ENCODE data around the gene NSMF.

DNA sequence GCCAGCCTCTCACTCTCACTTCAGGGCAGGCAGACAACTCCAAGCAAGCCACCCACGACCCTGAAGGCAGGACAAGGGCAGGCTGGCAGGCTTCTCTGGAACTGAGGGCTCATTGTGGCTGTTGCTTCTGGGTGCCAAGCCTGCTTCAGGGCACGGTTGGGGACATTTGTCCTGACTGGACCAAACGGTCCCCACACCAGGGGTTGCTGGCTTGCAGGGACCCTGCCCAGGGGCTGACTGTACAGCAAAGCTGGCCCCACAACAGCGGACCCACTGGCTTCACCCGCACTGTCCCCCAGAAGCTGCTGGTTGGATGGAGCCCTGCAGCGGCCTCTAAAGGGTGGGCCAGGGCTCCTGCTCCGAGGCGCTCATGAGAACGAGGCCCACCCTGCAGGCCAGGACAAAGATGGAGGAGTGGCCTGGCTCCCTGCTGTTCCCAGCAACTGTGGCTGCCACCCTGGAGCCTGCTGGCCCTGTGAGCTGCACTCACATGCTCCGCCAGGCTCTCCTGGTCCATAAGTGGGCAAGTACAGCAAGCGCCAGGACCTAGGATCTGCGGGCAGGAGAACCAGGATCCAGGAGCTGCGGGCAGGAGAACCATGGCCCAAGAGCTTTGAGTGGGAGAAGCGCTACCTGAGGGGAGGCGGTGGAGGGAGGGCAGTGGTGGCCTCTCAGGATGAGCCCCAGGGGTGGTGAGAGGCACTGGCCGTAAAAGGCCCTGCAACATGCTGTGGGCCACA lies 34.4 kb upstream of the NSMF start:
- TF ChIP-seq, protein P1, sequence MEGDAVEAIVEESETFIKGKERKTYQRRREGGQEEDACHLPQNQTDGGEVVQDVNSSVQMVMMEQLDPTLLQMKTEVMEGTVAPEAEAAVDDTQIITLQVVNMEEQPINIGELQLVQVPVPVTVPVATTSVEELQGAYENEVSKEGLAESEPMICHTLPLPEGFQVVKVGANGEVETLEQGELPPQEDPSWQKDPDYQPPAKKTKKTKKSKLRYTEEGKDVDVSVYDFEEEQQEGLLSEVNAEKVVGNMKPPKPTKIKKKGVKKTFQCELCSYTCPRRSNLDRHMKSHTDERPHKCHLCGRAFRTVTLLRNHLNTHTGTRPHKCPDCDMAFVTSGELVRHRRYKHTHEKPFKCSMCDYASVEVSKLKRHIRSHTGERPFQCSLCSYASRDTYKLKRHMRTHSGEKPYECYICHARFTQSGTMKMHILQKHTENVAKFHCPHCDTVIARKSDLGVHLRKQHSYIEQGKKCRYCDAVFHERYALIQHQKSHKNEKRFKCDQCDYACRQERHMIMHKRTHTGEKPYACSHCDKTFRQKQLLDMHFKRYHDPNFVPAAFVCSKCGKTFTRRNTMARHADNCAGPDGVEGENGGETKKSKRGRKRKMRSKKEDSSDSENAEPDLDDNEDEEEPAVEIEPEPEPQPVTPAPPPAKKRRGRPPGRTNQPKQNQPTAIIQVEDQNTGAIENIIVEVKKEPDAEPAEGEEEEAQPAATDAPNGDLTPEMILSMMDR (conservative IDR thresholded peaks at IDR 0.05; ENCODE audit: low read depth, low read length), result no peak
- no peak for TF ChIP-seq EZH2 (IDR thresholded peaks at IDR 0.05; ENCODE audit: borderline replicate concordance, low read depth, low read length, poor library complexity, severe bottlenecking)
